K562 (cell line): ENCODE results near the gene HAP1. TPM values are rescaled to one million over a fixed set of nuclear protein-coding genes. Genes with fewer than 3 reads are reported as not detected.

ENCODE experiments used
- ATF2 ChIP-seq: sonication (generic); formaldehyde crosslinking; IDR thresholded peaks from 2 replicates; pipeline ENCODE4 v1.8.1; 2022; ENCODE audit warnings: missing genetic modification reagents
- CBFA2T3 ChIP-seq: fragments of 450-650 bp; IDR thresholded peaks from 2 replicates; pipeline ENCODE4 v1.6.1; 2017
- CSDE1 ChIP-seq, 2 experiments: fragments of 450-650 bp; IDR thresholded peaks; 2 replicates each; pipeline ENCODE4 v1.6.1; 2016; ENCODE audit warnings: mild to moderate bottlenecking in 1 of 2
- EP300 ChIP-seq: IDR thresholded peaks from 2 replicates; pipeline ENCODE4 v1.6.1; 2012; ENCODE audit warnings: low read length, improper control_type of control experiment
- FOXP1 ChIP-seq: sonication (generic); formaldehyde crosslinking; IDR thresholded peaks from 2 replicates; pipeline ENCODE4 v1.8.0; 2022; ENCODE audit warnings: mild to moderate bottlenecking, missing genetic modification reagents
- HNRNPUL1 ChIP-seq: fragments of 200-400 bp; formaldehyde crosslinking; IDR thresholded peaks from 2 replicates; pipeline ENCODE4 v1.6.1; 2017; ENCODE audit warnings: low read length
- HOMEZ ChIP-seq: fragments of 250-450 bp; sonication (Bioruptor Pico); IDR thresholded peaks from 2 replicates; pipeline ENCODE4 v1.4.0; 2020; ENCODE audit warnings: mild to moderate bottlenecking, moderate library complexity
- MAZ ChIP-seq, 2 experiments: fragments of 450-650 bp in 1 of 2; sonication (generic) in 1 of 2; formaldehyde crosslinking; IDR thresholded peaks in 1 of 2; conservative IDR thresholded peaks in 1 of 2; 2 replicates each; pipeline versions ENCODE4 v1.4.0 to v1.5.0; 2020; ENCODE audit warnings: mild to moderate bottlenecking in 1 of 2, missing genetic modification reagents in 1 of 2
- NR2C1 ChIP-seq, 2 experiments: fragments of 450-650 bp; IDR thresholded peaks; 2 replicates each; pipeline ENCODE4 v1.6.1; 2017; ENCODE audit warnings: mild to moderate bottlenecking in 2 of 2, antibody characterized with exemption in 1 of 2, inconsistent platforms in 1 of 2, missing compliant biosample characterization in 1 of 2, missing genetic modification characterization in 1 of 2
- NUFIP1 ChIP-seq: fragments of 450-650 bp; IDR thresholded peaks from 2 replicates; pipeline ENCODE4 v1.6.1; 2018; ENCODE audit not compliant: partially characterized antibody
- PRDM10 ChIP-seq: fragments of 450-650 bp; IDR thresholded peaks from 2 replicates; pipeline ENCODE4 v1.6.1; 2018; ENCODE audit not compliant: partially characterized antibody
- PURB ChIP-seq: sonication (generic); formaldehyde crosslinking; IDR thresholded peaks from 2 replicates; pipeline ENCODE4 v1.9.0; 2021; ENCODE audit warnings: low read depth, mild to moderate bottlenecking, missing genetic modification reagents
- RCOR1 ChIP-seq, 2 experiments: IDR thresholded peaks; 2 replicates each; pipeline ENCODE4 v1.6.1; 2012; ENCODE audit warnings: low read depth in 2 of 2, low read length in 2 of 2, borderline replicate concordance in 1 of 2, improper control_type of control experiment in 1 of 2
- RFX7 ChIP-seq: fragments of 250-450 bp; sonication (Bioruptor Pico); IDR thresholded peaks from 2 replicates; pipeline ENCODE4 v1.5.1; 2021; ENCODE audit warnings: mild to moderate bottlenecking
- SETDB1 ChIP-seq: IDR thresholded peaks from one replicate; pipeline ENCODE4 v1.6.1; 2012; ENCODE audit warnings: low read length, control low read depth, inconsistent platforms
- TAF15 ChIP-seq: fragments of 200-400 bp; formaldehyde crosslinking; IDR thresholded peaks from 2 replicates; pipeline ENCODE4 v1.6.1; 2017; ENCODE audit warnings: mild to moderate bottlenecking, low read depth, low read length, moderate library complexity
- TCF3 ChIP-seq: sonication (generic); formaldehyde crosslinking; IDR thresholded peaks from 2 replicates; pipeline ENCODE4 v1.4.0; 2020; ENCODE audit warnings: mild to moderate bottlenecking, missing genetic modification reagents
- TRIM25 ChIP-seq: fragments of 450-650 bp; IDR thresholded peaks from 2 replicates; pipeline ENCODE4 v1.7.0; 2016; ENCODE audit warnings: borderline replicate concordance
- ZNF121 ChIP-seq: sonication (generic); formaldehyde crosslinking; conservative IDR thresholded peaks from 2 replicates; pipeline ENCODE4 v1.8.0; 2022; ENCODE audit warnings: missing genetic modification reagents
- polyA plus RNA-seq, 8 experiments: library from polyadenylated mRNA; depleted of rRNA in 4 of 8; stranded (reverse) in 5 of 8; unstranded in 3 of 8; fragments of >200 nt; fragmentation: Nextera tagmentation in 2 of 8; fragmentation: Illumina TruSeq in 1 of 8; extraction: Ambion mirVana in 2 of 8; extraction: Trizol in 1 of 8; gene quantifications; 2 replicates each; pipeline versions ENCODE4 v1.2.1 to v1.2.3, GENCODE V29; 2011 to 2014; ENCODE audit warnings: inconsistent platforms in 1 of 8, missing spikeins in 1 of 8
- total RNA-seq, 7 experiments: library from RNA; depleted of rRNA in 6 of 7; stranded (reverse); fragments of >200 nt in 6 of 7; fragmentation: Illumina TruSeq in 2 of 7; extraction: Trizol in 2 of 7; gene quantifications; 2 replicates each; pipeline versions ENCODE4 v1.2.1 to v1.2.3, GENCODE V29; 2011 to 2021; ENCODE audit warnings: low replicate concordance in 1 of 7

Gene HAP1
- total and polyA plus RNA-seq, 9 of the 15 experiments (the other 6 are each of a cell fraction or from before 2014, with no cell fraction given), result under 0.01 to 0.09 (median 0.04) TPM; not detected in 6

- peak; percentile 73; the same call in 1 of the 2 replicates for TF ChIP-seq TRIM25
- TF ChIP-seq NR2C1 (IDR thresholded peaks at IDR 0.05), result peak; percentile 69
- peak; percentile 84 for TF ChIP-seq NR2C1 (tag; IDR thresholded peaks at IDR 0.05)
- no peak for TF ChIP-seq FOXP1
- TF ChIP-seq PRDM10, result peak; percentile 87
- TF ChIP-seq PURB, result no peak
- no peak for TF ChIP-seq ZNF121 (CRISPR knock-in tag)
- TF ChIP-seq ATF2, result no peak
- TF ChIP-seq TCF3, result peak; percentile 82
- no peak for TF ChIP-seq TAF15
- TF ChIP-seq RCOR1 (IDR thresholded peaks at IDR 0.05; ENCODE audit: borderline replicate concordance in 1 of 2, low read depth in 2 of 2, low read length in 2 of 2), result peak in 1 of 2 experiments; percentile 84; a peak in 3 of 4 replicates
- no peak for TF ChIP-seq RFX7
- no peak for TF ChIP-seq HOMEZ (CRISPR knock-in tag)
- no peak for TF ChIP-seq CSDE1 (IDR thresholded peaks at IDR 0.05)
- peak; percentile 96 for TF ChIP-seq EP300
- peak in 1 of 2 experiments; percentile 23; a peak in 1 of 4 replicates for TF ChIP-seq MAZ (CRISPR knock-in tag; conservative IDR thresholded peaks at IDR 0.05 in 1 of 2, IDR thresholded peaks at IDR 0.05 in 1 of 2)
- TF ChIP-seq SETDB1, result no peak
- TF ChIP-seq NUFIP1, result no peak
- TF ChIP-seq CBFA2T3, result peak; percentile 92
- no peak for TF ChIP-seq HNRNPUL1
These were observed 55.3 kb downstream of the HAP1 start (continued) for GRCh38 chr17:41678907-41679739.
